Heart right ventricle (tissue), 16 donors: ENCODE results near the gene MTCL1. TPM values are rescaled to one million over a fixed set of nuclear protein-coding genes. Genes with fewer than 3 reads are reported as not detected.
A peak's percentile ranks its signal among the peaks of the same experiment; 100 is the strongest.

Source experiments
- ATAC-seq, 8 donors: fragments of 200-7000 bp; cut with Tn5 transposase; one replicate each; pipeline ENCODE4 v1.9.1; 2020; ENCODE audit warnings: mild to moderate bottlenecking in 8 of 8, moderate library complexity in 8 of 8, moderate number of reproducible peaks in 1 of 8
- DNase-seq, 2 donors: peaks; one replicate each; pipeline ENCODE4 v3.0.0-alpha.2; 2020
- H3K27ac ChIP-seq, 10 donors: fragments of 200-600 bp; sonication (generic) in 2 of 10; one replicate each; pipeline versions ENCODE4 v1.5.0 to v1.8.0; 2020 to 2022; ENCODE audit warnings: mild to moderate bottlenecking in 3 of 10
- H3K27me3 ChIP-seq, 7 donors: fragments of 200-600 bp; one replicate each; pipeline ENCODE4 v1.8.0; 2021 to 2022; ENCODE audit warnings: mild to moderate bottlenecking in 2 of 7
- H3K36me3 ChIP-seq, 9 donors: fragments of 200-600 bp; sonication (generic) in 1 of 9; one replicate each; pipeline versions ENCODE4 v1.5.0 to v1.8.0; 2020 to 2022; ENCODE audit warnings: mild to moderate bottlenecking in 2 of 9
- H3K4me1 ChIP-seq, 9 donors: fragments of 200-600 bp; sonication (generic) in 1 of 9; one replicate each; pipeline versions ENCODE4 v1.5.0 to v1.8.0; 2020 to 2022; ENCODE audit warnings: mild to moderate bottlenecking in 4 of 9
- H3K4me3 ChIP-seq, 10 donors: fragments of 200-600 bp; sonication (generic) in 2 of 10; one replicate each; pipeline versions ENCODE4 v1.5.0 to v1.8.0; 2020 to 2022; ENCODE audit warnings: mild to moderate bottlenecking in 7 of 10, moderate library complexity in 2 of 10
- H3K9me3 ChIP-seq, 11 donors: fragments of 200-600 bp in 10 of 11; sonication (generic) in 2 of 11; one replicate each; pipeline versions ENCODE4 v1.5.0 to v1.8.0; 2013 to 2022; ENCODE audit warnings: mild to moderate bottlenecking in 2 of 11, control low read depth in 1 of 11, moderate library complexity in 1 of 11
- CTCF ChIP-seq, 9 donors: fragments of 200-600 bp; sonication (generic) in 2 of 9; IDR thresholded peaks; one replicate each; pipeline versions ENCODE4 v1.5.0 to v1.8.0; 2021 to 2022; ENCODE audit warnings: antibody characterized with exemption in 9 of 9, mild to moderate bottlenecking in 5 of 9, moderate library complexity in 1 of 9
- whole genome bisulfite sequencing, 2 donors: extraction: QIAGEN DNeasy Blood & Tissue Kit; methylation state at CpG; one replicate each; pipeline ENCODE4 v1.1.7; 2013; ENCODE audit warnings: inconsistent platforms in 1 of 2; 5-methylcytosine and 5-hydroxymethylcytosine counted together
- intact Hi-C, 10 donors: fragments of 100-400 bp; cut with DNase I; formaldehyde crosslinking; loops; one replicate each; pipeline versions ENCODE4 v1.11.1 to v1.14.2; 2022
- polyA plus RNA-seq, 2 donors: library from polyadenylated mRNA; stranded (reverse); fragments of 200-250 nt; gene quantifications; one replicate each; pipeline ENCODE4 v1.2.3, GENCODE V29; 2013
- total RNA-seq, 10 donors: library from RNA; stranded (reverse); fragmentation: NEBNext Ultra II Directional in 3 of 10; extraction: Animal tissue kit (Norgen Biotek cat#: 25700) in 3 of 10; gene quantifications; one replicate each; pipeline versions ENCODE4 v1.2.1 to v1.2.4, GENCODE V29; 2021 to 2023
- donor health status: Arrhythmogenic right ventricular cardiomyopathy.
- donor health status: ischemic (EF 13 %, LVEDD 7.1; RV severe dilation, severe dysfunction).
- donor health status: healthy with polysubstance abuse.
- donor health status: DM: no; HTN: yes; CAD: no.
- donor health status: DM: no; HTN: no; CAD: no.
- donor health status: ischemic (EF 25% LVEDD 6.9; RV normal size, moderate dysfunction).
- donor health status: ischemic (EF 25% LVEDD 5.7; RV mildly dilated, moderate dysfunction).
- donor health status: healthy.
- donor health status: DM: yes; HTN: yes; CAD: no.
- donor health status: Ischemic cardiomyopathy.
- donor health status: ischemic (EF 35%, LVEDD 5.7; RV mildly dilated, moderate dysfunction).
- donor health status: nonischemic (EF 11% LVEDD 7.7; RV severe dilation, severe dysfunction).
- donor health status: DM: yes; HTN: yes; CAD: no.
- donor health status: PGD.
- donor health status: ischemic (EF 29% LVEDD 5.4; RV normal size, mild dysfunction).
- donor health status: nonischemic (EF 23%, LVEDD 6.1; RV moderate dilation, normal function).

The MTCL1 gene
- total and polyA plus RNA-seq, 12 donors: 1.9 to 17.2 (median 8.8) TPM

GRCh38 chr18:8767340-8767739, 62.0 kb downstream of the MTCL1 start:
- H3K4me1 ChIP-seq: peaks cover 0 to 17% (median 0%) of the 10 kb centered on the region in 9 donors
- ATAC-seq (no peak), DNase-seq (no peak)
- H3K36me3 ChIP-seq: no peaks in the 10 kb centered on the region
- WGBS, 2 donors: 92 to 93% methylated on average over 4 of the region's 4 CpGs
- no peak overlapping the region for H3K4me3 ChIP-seq
- no peak overlapping the region for H3K27ac ChIP-seq
- TF ChIP-seq CTCF (IDR thresholded peaks at IDR 0.05): no peak
- intact Hi-C loops: no loop called here
- H3K27me3 ChIP-seq: no peaks in the 10 kb centered on the region
- no peaks in the 10 kb centered on the region for H3K9me3 ChIP-seq

GRCh38 chr18:8769509-8770095, 64.2 kb downstream of the MTCL1 start:
- Histone ChIP-seq H3K4me1 (peaks cover 0 to 17% (median 0%) of the 10 kb centered on the region in 9 donors), H3K9me3 (no peaks in the 10 kb centered on the region), H3K27me3 (no peaks in the 10 kb centered on the region), H3K36me3 (no peaks in the 10 kb centered on the region), H3K4me3 (no peak overlapping the region), H3K27ac (no peak overlapping the region)
- 92 to 93% methylated on average over 3 of the region's 3 CpGs for WGBS, 2 donors
- no peak for DNase-seq
- TF ChIP-seq CTCF (IDR thresholded peaks at IDR 0.05): no peak
- intact Hi-C loops: no loop called here
- ATAC-seq: no peak

- intact Hi-C loops: no loop called here
Observed at GRCh38 chr18:8770657-8771056, 65.3 kb downstream of the MTCL1 start.

GRCh38 chr18:8771930-8772329, 66.6 kb downstream of the MTCL1 start:
- no peaks in the 10 kb centered on the region for H3K27me3 ChIP-seq
- H3K27ac ChIP-seq: no peak overlapping the region
- H3K9me3 ChIP-seq: no peaks in the 10 kb centered on the region
- WGBS, 2 donors: 40 to 45% methylated on average over 8 of the region's 8 CpGs
- no peak for TF ChIP-seq CTCF (IDR thresholded peaks at IDR 0.05)
- intact Hi-C loops: no loop called here
- ATAC-seq: peak in 7 of 8 donors; percentile 29 to 80 (median 74)
- DNase-seq: peak; percentile 46 to 74
- H3K4me1 ChIP-seq: peaks cover 0 to 6% (median 0%) of the 10 kb centered on the region in 9 donors
- H3K36me3 ChIP-seq: no peaks in the 10 kb centered on the region
- no peak overlapping the region for H3K4me3 ChIP-seq

More at GRCh38 chr18:8770657-8771056, 65.3 kb downstream of the MTCL1 start:
- Histone ChIP-seq H3K4me3 (no peak overlapping the region), H3K27ac (no peak overlapping the region), H3K36me3 (no peaks in the 10 kb centered on the region), H3K9me3 (no peaks in the 10 kb centered on the region), H3K4me1 (peaks cover 0 to 17% (median 0%) of the 10 kb centered on the region in 9 donors), H3K27me3 (no peaks in the 10 kb centered on the region)
- no peak for TF ChIP-seq CTCF (IDR thresholded peaks at IDR 0.05)
- 88 to 93% methylated on average over 1 of the region's 1 CpG for WGBS, 2 donors
- DNase-seq: no peak
- no peak for ATAC-seq
